Measurements from ENCODE around the gene RAB11FIP4. TPM values are rescaled to one million over a fixed set of nuclear protein-coding genes. Genes with fewer than 3 reads are reported as not detected.

The RAB11FIP4 gene
- total and polyA plus RNA-seq, 9 of the 15 experiments (the other 6 are each of a cell fraction or from before 2014, with no cell fraction given) = 0.62 to 16.6 (median 8.9) TPM

DNA sequence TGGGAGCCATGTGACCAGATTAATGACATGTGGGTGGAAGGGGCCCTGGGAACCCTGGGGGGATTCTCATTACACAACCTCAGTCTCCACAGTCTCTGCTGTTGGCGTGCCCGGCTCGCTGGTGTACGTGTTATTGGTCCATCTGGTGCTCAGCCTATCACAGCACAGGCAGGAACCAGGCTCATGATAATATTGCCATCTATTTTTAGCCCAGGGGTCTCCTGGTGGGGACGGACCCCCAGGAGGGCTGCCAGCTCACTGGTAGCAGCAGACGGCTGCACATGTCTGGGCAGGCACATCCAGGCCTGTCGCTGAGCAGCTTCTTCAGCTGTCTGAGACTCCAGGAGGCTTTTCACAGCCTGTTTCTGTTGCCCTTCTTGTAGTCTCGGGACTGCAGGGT lies 123.8 kb downstream of the RAB11FIP4 start:
- BruUV-seq (replicated peaks) = no TSS peak
- TF ChIP-seq MAFK (IDR thresholded peaks at IDR 0.05; ENCODE audit: low read length) = no peak
- no peak for TF ChIP-seq POLR2H (tag; IDR thresholded peaks at IDR 0.05; ENCODE audit: low read depth)
- no peak for TF ChIP-seq ERF (CRISPR knock-in tag; IDR thresholded peaks at IDR 0.05)
- no peak for TF ChIP-seq PHF20 (IDR thresholded peaks at IDR 0.05; ENCODE audit: partially characterized antibody)
- no peak for TF ChIP-seq ZNF584 (CRISPR knock-in tag; IDR thresholded peaks at IDR 0.05; ENCODE audit: low read depth)
- TF ChIP-seq ZC3H4 (CRISPR knock-in tag; IDR thresholded peaks at IDR 0.05; ENCODE audit: borderline replicate concordance) = no peak
- TF ChIP-seq RBM15 (IDR thresholded peaks at IDR 0.05; ENCODE audit: insufficient read depth, low read length) = no peak
- no peak for TF ChIP-seq U2AF1 (optimal IDR thresholded peaks at IDR 0.05; ENCODE audit: low read depth, low read length)
- TF ChIP-seq HCFC1 (IDR thresholded peaks at IDR 0.05; ENCODE audit: low read depth, low read length) = no peak
- Histone ChIP-seq H3K9me3 (replicated peaks; ENCODE audit: control insufficient read depth, insufficient read depth, low read depth, low read length) (no peaks in the 10 kb centered on the region), H3K4me3 (no peak overlapping the region), H3K4me2 (ENCODE audit: insufficient read depth, low read length) (no peak overlapping the region), H3K79me2 (ENCODE audit: control insufficient read depth, insufficient read depth, low read length) (no peaks in the 10 kb centered on the region; the same call in 2 of the 3 replicates), H3K27me3 (ENCODE audit: control insufficient read depth in 2 of 2, insufficient read depth in 2 of 2, low read length in 2 of 2) (no peaks in the 10 kb centered on the region), H3K36me3 (ENCODE audit: control insufficient read depth, insufficient read depth, low read length) (no peaks in the 10 kb centered on the region), H2AFZ (ENCODE audit: low read depth, low read length) (no peak overlapping the region), H4K20me1 (replicated peaks; ENCODE audit: control insufficient read depth, insufficient read depth, low read length) (no peaks in the 10 kb centered on the region; the same call in 1 of the 2 replicates), H3K9me1 (ENCODE audit: control insufficient read depth, insufficient read depth, low read length) (peaks cover 5% of the 10 kb centered on the region), H3K4me1 (replicated peaks in 1 of 2; ENCODE audit: control insufficient read depth in 2 of 2, insufficient read depth in 2 of 2, low read length in 2 of 2) (peaks cover 3 to 17% of the 10 kb centered on the region in 2 experiments; a peak in 2 of 5 replicates), H3K9ac (ENCODE audit: insufficient read depth in 1 of 2, low read depth in 2 of 2, low read length in 2 of 2) (no peak overlapping the region), H3K27ac (ENCODE audit: extremely low read depth, low read depth, low read length) (no peak overlapping the region)
- FAIRE-seq (no peak), DNase-seq (ENCODE audit: extremely low read depth in 1 of 4, low spot score in 3 of 4) (no peak), ATAC-seq (no peak)
- POLR2A ChIA-PET = interaction anchor here (0.9 to 1.2 kb wide), 2 partner anchors 9 to 26 kb away, joined by 3 read pairs; no protein-coding TSS in a partner anchor
- in situ Hi-C loops (cut with MboI) = no loop called here
- CTCF ChIA-PET (ENCODE audit: low intra/inter-chr PET ratio) = interaction anchor here (3.5 kb wide), 1 partner anchor 77 kb away, joined by 29 read pairs; no protein-coding TSS in a partner anchor
- 68% methylated on average over 8 of the region's 8 CpGs for WGBS (ENCODE audit: insufficient coverage, low coverage, missing lambda C conversion rate)
- intact Hi-C loops (cut with micrococcal nuclease) = loop anchor here (5.0 kb wide), 1 partner anchor 498 kb away; no protein-coding TSS in a partner anchor

Measured in K562 (cell line).